Measurements from ENCODE around the gene SPTAN1.
A peak's percentile ranks its signal among the peaks of the same experiment; 100 is the strongest.

The SPTAN1 gene

GRCh38 chr9:128550226-128550625 lies 2.2 kb upstream of the SPTAN1 start:
- Histone ChIP-seq H3K9ac (ENCODE audit: low read depth, low read length, poor library complexity) (no peak overlapping the region), H3K4ac (ENCODE audit: low read length) (no peak overlapping the region), H2BK5ac (ENCODE audit: low read length) (no peak overlapping the region), H2BK120ac (ENCODE audit: low read depth, low read length) (no peak overlapping the region), H2BK12ac (ENCODE audit: low read length) (no peak overlapping the region), H3K79me1 (ENCODE audit: low read depth, low read length) (no peaks in the 10 kb centered on the region), H3K18ac (ENCODE audit: low read length) (no peak overlapping the region), H3K4me2 (ENCODE audit: insufficient read depth, low read length, poor library complexity, severe bottlenecking) (no peak overlapping the region), H3K4me3 (ENCODE audit: low read length in 2 of 2) (peak overlapping the region in 1 of 2 donors; percentile 79), H3K14ac (ENCODE audit: low read length) (no peak overlapping the region), H4K91ac (ENCODE audit: low read depth, low read length, poor library complexity) (no peak overlapping the region), H2BK15ac (ENCODE audit: low read length) (no peak overlapping the region), H3K27me3 (ENCODE audit: control insufficient read depth in 3 of 3, insufficient read depth in 3 of 3, low read depth in 1 of 3, low read length in 3 of 3) (no peaks in the 10 kb centered on the region), H3K9me3 (replicated peaks in 1 of 2; ENCODE audit: control insufficient read depth in 2 of 2, insufficient read depth in 1 of 2, low read depth in 1 of 2, low read length in 2 of 2) (no peaks in the 10 kb centered on the region), H3K23ac (ENCODE audit: low read depth, low read length, poor library complexity) (no peak overlapping the region), H3K4me1 (ENCODE audit: control insufficient read depth in 2 of 2, insufficient read depth in 1 of 2, low read depth in 1 of 2, low read length in 2 of 2) (peaks cover 14 to 31% of the 10 kb centered on the region in 2 donors), H3K36me3 (replicated peaks in 1 of 2; ENCODE audit: control insufficient read depth in 2 of 2, insufficient read depth in 2 of 2, low read length in 2 of 2) (no peaks in the 10 kb centered on the region), H4K8ac (ENCODE audit: low read depth, low read length) (no peak overlapping the region), H2AFZ (ENCODE audit: low read length) (peak overlapping the region; percentile 93), H2AK5ac (ENCODE audit: low read depth, low read length) (no peak overlapping the region), H3K27ac (replicated peaks; ENCODE audit: low read length) (no peak overlapping the region)
- no CpG with 5 or more reads among the region's 2 CpGs for WGBS, 2 donors (ENCODE audit: extremely low coverage in 2 of 2, insufficient read length in 2 of 2, insufficient replicate concordance in 1 of 2)
- no peak for DNase-seq (ENCODE audit: low spot score)

- H3K4me2 ChIP-seq (ENCODE audit: insufficient read depth, low read length, poor library complexity, severe bottlenecking), result no peak overlapping the region
- no peak overlapping the region for H3K9ac ChIP-seq (ENCODE audit: low read depth, low read length, poor library complexity)
- no peak for DNase-seq (ENCODE audit: low spot score)
- no peaks in the 10 kb centered on the region for H3K27me3 ChIP-seq (ENCODE audit: control insufficient read depth in 3 of 3, insufficient read depth in 3 of 3, low read depth in 1 of 3, low read length in 3 of 3)
- H3K36me3 ChIP-seq (replicated peaks in 1 of 2; ENCODE audit: control insufficient read depth in 2 of 2, insufficient read depth in 2 of 2, low read length in 2 of 2), result no peaks in the 10 kb centered on the region
- no peak overlapping the region for H4K91ac ChIP-seq (ENCODE audit: low read depth, low read length, poor library complexity)
- peak overlapping the region; percentile 93 for H2AFZ ChIP-seq (ENCODE audit: low read length)
- no peak overlapping the region for H2AK5ac ChIP-seq (ENCODE audit: low read depth, low read length)
- peak overlapping the region in 1 of 2 donors; percentile 79 for H3K4me3 ChIP-seq (ENCODE audit: low read length in 2 of 2)
- no peak overlapping the region for H4K8ac ChIP-seq (ENCODE audit: low read depth, low read length)
- H3K4me1 ChIP-seq (ENCODE audit: control insufficient read depth in 2 of 2, insufficient read depth in 1 of 2, low read depth in 1 of 2, low read length in 2 of 2), result peaks cover 15 to 35% of the 10 kb centered on the region in 2 donors
- H2BK5ac ChIP-seq (ENCODE audit: low read length), result no peak overlapping the region
- WGBS, 2 donors (ENCODE audit: extremely low coverage in 2 of 2, insufficient read length in 2 of 2, insufficient replicate concordance in 1 of 2), result no CpG with 5 or more reads among the region's 11 CpGs
- H2BK15ac ChIP-seq (ENCODE audit: low read length), result no peak overlapping the region
- H3K9me3 ChIP-seq (replicated peaks in 1 of 2; ENCODE audit: control insufficient read depth in 2 of 2, insufficient read depth in 1 of 2, low read depth in 1 of 2, low read length in 2 of 2), result no peaks in the 10 kb centered on the region
- H2BK12ac ChIP-seq (ENCODE audit: low read length), result no peak overlapping the region
- no peak overlapping the region for H2BK120ac ChIP-seq (ENCODE audit: low read depth, low read length)
- no peak overlapping the region for H3K4ac ChIP-seq (ENCODE audit: low read length)
- no peak overlapping the region for H3K14ac ChIP-seq (ENCODE audit: low read length)
- H3K18ac ChIP-seq (ENCODE audit: low read length), result no peak overlapping the region
- H3K27ac ChIP-seq (replicated peaks; ENCODE audit: low read length), result no peak overlapping the region
- H3K23ac ChIP-seq (ENCODE audit: low read depth, low read length, poor library complexity), result no peak overlapping the region
- no peaks in the 10 kb centered on the region for H3K79me1 ChIP-seq (ENCODE audit: low read depth, low read length)
Observed at GRCh38 chr9:128550770-128551656, 1.4 kb upstream of the SPTAN1 start.

- WGBS, 2 donors (ENCODE audit: extremely low coverage in 2 of 2, insufficient read length in 2 of 2, insufficient replicate concordance in 1 of 2), result no CpG with 5 or more reads among the region's 22 CpGs
- H3K27me3 ChIP-seq (ENCODE audit: control insufficient read depth in 3 of 3, insufficient read depth in 3 of 3, low read depth in 1 of 3, low read length in 3 of 3), result no peaks in the 10 kb centered on the region
- H3K18ac ChIP-seq (ENCODE audit: low read length), result peak overlapping the region; percentile 96
- peak overlapping the region; percentile 79 to 95 for H3K4me3 ChIP-seq (ENCODE audit: low read length in 2 of 2)
- no peaks in the 10 kb centered on the region for H3K9me3 ChIP-seq (replicated peaks in 1 of 2; ENCODE audit: control insufficient read depth in 2 of 2, insufficient read depth in 1 of 2, low read depth in 1 of 2, low read length in 2 of 2)
- H3K27ac ChIP-seq (replicated peaks; ENCODE audit: low read length), result peak overlapping the region; percentile 47
- H4K91ac ChIP-seq (ENCODE audit: low read depth, low read length, poor library complexity), result no peak overlapping the region
- no peak overlapping the region for H4K8ac ChIP-seq (ENCODE audit: low read depth, low read length)
- H3K4me2 ChIP-seq (ENCODE audit: insufficient read depth, low read length, poor library complexity, severe bottlenecking), result peak overlapping the region; percentile 81
- no peak overlapping the region for H3K4ac ChIP-seq (ENCODE audit: low read length)
- H2BK12ac ChIP-seq (ENCODE audit: low read length), result no peak overlapping the region
- peak overlapping the region; percentile 95 for H3K23ac ChIP-seq (ENCODE audit: low read depth, low read length, poor library complexity)
- H3K14ac ChIP-seq (ENCODE audit: low read length), result no peak overlapping the region
- no peak overlapping the region for H2AK5ac ChIP-seq (ENCODE audit: low read depth, low read length)
- no peaks in the 10 kb centered on the region for H3K36me3 ChIP-seq (replicated peaks in 1 of 2; ENCODE audit: control insufficient read depth in 2 of 2, insufficient read depth in 2 of 2, low read length in 2 of 2)
- H2AFZ ChIP-seq (ENCODE audit: low read length), result peak overlapping the region; percentile 93
- H2BK15ac ChIP-seq (ENCODE audit: low read length), result no peak overlapping the region
- H3K4me1 ChIP-seq (ENCODE audit: control insufficient read depth in 2 of 2, insufficient read depth in 1 of 2, low read depth in 1 of 2, low read length in 2 of 2), result peaks cover 15 to 38% of the 10 kb centered on the region in 2 donors
- H3K9ac ChIP-seq (ENCODE audit: low read depth, low read length, poor library complexity), result peak overlapping the region; percentile 91
- peak overlapping the region; percentile 83 for H2BK5ac ChIP-seq (ENCODE audit: low read length)
- no peak for DNase-seq (ENCODE audit: low spot score)
- no peaks in the 10 kb centered on the region for H3K79me1 ChIP-seq (ENCODE audit: low read depth, low read length)
- H2BK120ac ChIP-seq (ENCODE audit: low read depth, low read length), result no peak overlapping the region
Observed at GRCh38 chr9:128551657-128552152, 682 bp upstream of the SPTAN1 start.

GRCh38 chr9:128552744-128553440 lies 505 bp downstream of the SPTAN1 start:
- H3K4ac ChIP-seq (ENCODE audit: low read length), result no peak overlapping the region
- H2BK12ac ChIP-seq (ENCODE audit: low read length), result no peak overlapping the region
- H2BK15ac ChIP-seq (ENCODE audit: low read length), result peak overlapping the region; percentile 30
- H2BK120ac ChIP-seq (ENCODE audit: low read depth, low read length), result no peak overlapping the region
- no peaks in the 10 kb centered on the region for H3K36me3 ChIP-seq (replicated peaks in 1 of 2; ENCODE audit: control insufficient read depth in 2 of 2, insufficient read depth in 2 of 2, low read length in 2 of 2)
- no CpG with 5 or more reads among the region's 59 CpGs for WGBS, 2 donors (ENCODE audit: extremely low coverage in 2 of 2, insufficient read length in 2 of 2, insufficient replicate concordance in 1 of 2)
- H3K23ac ChIP-seq (ENCODE audit: low read depth, low read length, poor library complexity), result peak overlapping the region; percentile 100
- no peaks in the 10 kb centered on the region for H3K9me3 ChIP-seq (replicated peaks in 1 of 2; ENCODE audit: control insufficient read depth in 2 of 2, insufficient read depth in 1 of 2, low read depth in 1 of 2, low read length in 2 of 2)
- no peak overlapping the region for H2AK5ac ChIP-seq (ENCODE audit: low read depth, low read length)
- peak overlapping the region; percentile 93 for H3K9ac ChIP-seq (ENCODE audit: low read depth, low read length, poor library complexity)
- H3K27ac ChIP-seq (replicated peaks; ENCODE audit: low read length), result peak overlapping the region; percentile 73
- H2AFZ ChIP-seq (ENCODE audit: low read length), result peak overlapping the region; percentile 81
- peak; percentile 53 for DNase-seq (ENCODE audit: low spot score)
- H3K4me2 ChIP-seq (ENCODE audit: insufficient read depth, low read length, poor library complexity, severe bottlenecking), result peak overlapping the region; percentile 58
- H3K27me3 ChIP-seq (ENCODE audit: control insufficient read depth in 3 of 3, insufficient read depth in 3 of 3, low read depth in 1 of 3, low read length in 3 of 3), result no peaks in the 10 kb centered on the region
- peak overlapping the region; percentile 94 for H3K18ac ChIP-seq (ENCODE audit: low read length)
- H3K79me1 ChIP-seq (ENCODE audit: low read depth, low read length), result no peaks in the 10 kb centered on the region
- no peak overlapping the region for H4K91ac ChIP-seq (ENCODE audit: low read depth, low read length, poor library complexity)
- H3K14ac ChIP-seq (ENCODE audit: low read length), result no peak overlapping the region
- peak overlapping the region; percentile 93 for H2BK5ac ChIP-seq (ENCODE audit: low read length)
- no peak overlapping the region for H4K8ac ChIP-seq (ENCODE audit: low read depth, low read length)
- H3K4me1 ChIP-seq (ENCODE audit: control insufficient read depth in 2 of 2, insufficient read depth in 1 of 2, low read depth in 1 of 2, low read length in 2 of 2), result peaks cover 15 to 38% of the 10 kb centered on the region in 2 donors
- peak overlapping the region; percentile 79 to 94 for H3K4me3 ChIP-seq (ENCODE audit: low read length in 2 of 2)
